ENCODE measurements around the gene AMPD3. TPM values are rescaled to one million over a fixed set of nuclear protein-coding genes. Genes with fewer than 3 reads are reported as not detected.

The AMPD3 gene
- total and polyA plus RNA-seq, 2 donors (not counting 1 experiment from before 2014, with no cell fraction given) = 40.1 to 85.5 TPM

GRCh38 chr11:10481560-10482349 lies 26.7 kb downstream of the AMPD3 start:
- ChIA-PET CTCF (no interaction called here), POLR2A (no interaction called here)
- ATAC-seq (ENCODE audit: low read depth) (no peak), DNase-seq (no peak)
- H3K9ac ChIP-seq (ENCODE audit: low read length) = no peak overlapping the region
- no peaks in the 10 kb centered on the region for H3K9me3 ChIP-seq (ENCODE audit: control extremely low read depth in 1 of 3, control insufficient read depth in 2 of 3, insufficient read depth in 1 of 3, low read length in 2 of 3)
- intact Hi-C loops (cut with micrococcal nuclease) = no loop called here
- no peak overlapping the region for H3K4me3 Mint-ChIP-seq
- no peak overlapping the region for H3K27ac ChIP-seq (ENCODE audit: low read length in 2 of 2)
- H3K4me1 ChIP-seq (ENCODE audit: control insufficient read depth in 2 of 2, insufficient read depth in 2 of 2, low read length in 2 of 2) = peaks cover 5% of the 10 kb centered on the region in 2 donors
- H3K27ac Mint-ChIP-seq = peak overlapping the region; percentile 56
- H3K27me3 Mint-ChIP-seq = no peaks in the 10 kb centered on the region
- H3K27me3 ChIP-seq (replicated peaks in 1 of 4; ENCODE audit: control extremely low read depth in 1 of 4, control insufficient read depth in 3 of 4, insufficient read depth in 4 of 4, low read length in 3 of 4) = no peaks in the 10 kb centered on the region
- H3K36me3 ChIP-seq (replicated peaks in 1 of 2; ENCODE audit: control extremely low read depth in 1 of 2, control insufficient read depth in 1 of 2, extremely low read depth in 1 of 2, insufficient read depth in 2 of 2, low read length in 1 of 2) = peaks cover 0 to 81% of the 10 kb centered on the region in 2 experiments
- peaks cover 38% of the 10 kb centered on the region for H4K20me1 ChIP-seq (ENCODE audit: control insufficient read depth, insufficient read depth, low read length, poor library complexity, severe bottlenecking)
- H2AFZ ChIP-seq (ENCODE audit: insufficient read depth, low read depth, low read length, poor library complexity, severe bottlenecking) = no peak overlapping the region
- no peak overlapping the region for H3K4me3 ChIP-seq (ENCODE audit: control extremely low read depth in 1 of 5, extremely low read depth in 1 of 5, insufficient read depth in 1 of 5, low read depth in 2 of 5, low read length in 4 of 5)
- WGBS (ENCODE audit: insufficient coverage) = 100% methylated on average over 12 of the region's 16 CpGs
- no peaks in the 10 kb centered on the region for H3K9me3 Mint-ChIP-seq (ENCODE audit: insufficient read depth)
- no peak overlapping the region for H3K4me2 ChIP-seq (replicated peaks; ENCODE audit: low read depth, low read length, poor library complexity, severe bottlenecking)
- TF ChIP-seq EZH2 (IDR thresholded peaks at IDR 0.05; ENCODE audit: borderline replicate concordance, insufficient read depth, low read depth, low read length, poor library complexity, severe bottlenecking) (no peak), CTCF (IDR thresholded peaks at IDR 0.05) (no peak)
- H3K79me2 ChIP-seq (ENCODE audit: control insufficient read depth, insufficient read depth, low read length) = peaks cover 19% of the 10 kb centered on the region
- peaks cover 21% of the 10 kb centered on the region for H3K4me1 Mint-ChIP-seq

GRCh38 chr11:10483174-10483573 lies 28.1 kb downstream of the AMPD3 start:
- Mint-ChIP-seq H3K27me3 (no peaks in the 10 kb centered on the region), H3K4me1 (peaks cover 21% of the 10 kb centered on the region), H3K4me3 (no peak overlapping the region), H3K9me3 (ENCODE audit: insufficient read depth) (no peaks in the 10 kb centered on the region), H3K27ac (peak overlapping the region; percentile 26)
- peaks cover 0 to 88% of the 10 kb centered on the region in 2 experiments for H3K36me3 ChIP-seq (replicated peaks in 1 of 2; ENCODE audit: control extremely low read depth in 1 of 2, control insufficient read depth in 1 of 2, extremely low read depth in 1 of 2, insufficient read depth in 2 of 2, low read length in 1 of 2)
- H4K20me1 ChIP-seq (ENCODE audit: control insufficient read depth, insufficient read depth, low read length, poor library complexity, severe bottlenecking) = peaks cover 24% of the 10 kb centered on the region
- no peak overlapping the region for H2AFZ ChIP-seq (ENCODE audit: insufficient read depth, low read depth, low read length, poor library complexity, severe bottlenecking)
- 100% methylated on average over 1 of the region's 1 CpG for WGBS (ENCODE audit: insufficient coverage)
- no peak overlapping the region for H3K27ac ChIP-seq (ENCODE audit: low read length in 2 of 2)
- peaks cover 7% of the 10 kb centered on the region for H3K79me2 ChIP-seq (ENCODE audit: control insufficient read depth, insufficient read depth, low read length)
- H3K4me3 ChIP-seq (ENCODE audit: control extremely low read depth in 1 of 5, extremely low read depth in 1 of 5, insufficient read depth in 1 of 5, low read depth in 2 of 5, low read length in 4 of 5) = no peak overlapping the region
- no peaks in the 10 kb centered on the region for H3K9me3 ChIP-seq (ENCODE audit: control extremely low read depth in 1 of 3, control insufficient read depth in 2 of 3, insufficient read depth in 1 of 3, low read length in 2 of 3)
- ATAC-seq (ENCODE audit: low read depth) (no peak), DNase-seq (no peak)
- POLR2A ChIA-PET = interaction anchor here (0.6 kb wide), 1 partner anchor 11 kb away, joined by 10 read pairs; no protein-coding TSS in a partner anchor
- no peak overlapping the region for H3K4me2 ChIP-seq (replicated peaks; ENCODE audit: low read depth, low read length, poor library complexity, severe bottlenecking)
- no peak for TF ChIP-seq EZH2 (IDR thresholded peaks at IDR 0.05; ENCODE audit: borderline replicate concordance, insufficient read depth, low read depth, low read length, poor library complexity, severe bottlenecking)
- no peak overlapping the region for H3K9ac ChIP-seq (ENCODE audit: low read length)
- CTCF ChIA-PET = interaction anchor here (1.1 kb wide), 1 partner anchor 70 kb away, joined by 4 read pairs; no protein-coding TSS in a partner anchor
- peaks cover 3 to 6% of the 10 kb centered on the region in 2 donors for H3K4me1 ChIP-seq (ENCODE audit: control insufficient read depth in 2 of 2, insufficient read depth in 2 of 2, low read length in 2 of 2)
- no peaks in the 10 kb centered on the region for H3K27me3 ChIP-seq (replicated peaks in 1 of 4; ENCODE audit: control extremely low read depth in 1 of 4, control insufficient read depth in 3 of 4, insufficient read depth in 4 of 4, low read length in 3 of 4)
- intact Hi-C loops (cut with micrococcal nuclease) = no loop called here
